GM23338 (cell line): ENCODE data around the gene WDR38. TPM values are rescaled to one million over a fixed set of nuclear protein-coding genes. Genes with fewer than 3 reads are reported as not detected.

Experiments
- ATAC-seq: fragments of 200-7000 bp; cut with Tn5 transposase; 3 replicates; pipeline ENCODE4 v1.9.1; 2020
- DNase-seq: peaks from one replicate; pipeline ENCODE4 v3.0.0-alpha.2; 2015; ENCODE audit warnings: low spot score
- H2AFZ ChIP-seq: fragments of 200-600 bp; sonication (generic); 2 replicates; pipeline ENCODE4 v1.8.0; 2016; ENCODE audit warnings: antibody characterized with exemption, mild to moderate bottlenecking, moderate library complexity
- H3F3A ChIP-seq: fragments of 200-600 bp; sonication (generic); replicated peaks from 2 replicates; pipeline ENCODE4 v1.8.0; 2017; ENCODE audit warnings: antibody characterized with exemption, mixed run types, low read depth
- H3K27ac ChIP-seq: fragments of 200-600 bp; sonication (generic); 2 replicates; pipeline ENCODE4 v1.6.1; 2016; ENCODE audit warnings: low read depth
- H3K27me3 ChIP-seq: fragments of 200-600 bp; sonication (generic); 2 replicates; pipeline ENCODE4 v1.8.0; 2016; ENCODE audit warnings: mild to moderate bottlenecking, mixed run types, moderate library complexity; ENCODE audit not compliant: insufficient read depth
- H3K36me3 ChIP-seq: fragments of 200-600 bp; sonication (generic); 2 replicates; pipeline ENCODE4 v1.8.0; 2016; ENCODE audit warnings: mild to moderate bottlenecking; ENCODE audit not compliant: insufficient read depth
- H3K4me1 ChIP-seq: fragments of 200-600 bp; sonication (generic); 2 replicates; pipeline ENCODE4 v1.8.0; 2016; ENCODE audit warnings: mild to moderate bottlenecking, moderate library complexity; ENCODE audit not compliant: insufficient read depth
- H3K4me2 ChIP-seq: fragments of 200-600 bp; sonication (generic); 2 replicates; pipeline ENCODE4 v1.7.1; 2017; ENCODE audit warnings: mixed run types
- H3K4me3 ChIP-seq: fragments of 200-600 bp; sonication (generic); 2 replicates; pipeline ENCODE4 v1.6.1; 2016; ENCODE audit warnings: mixed run types
- H3K79me2 ChIP-seq: fragments of 200-600 bp; sonication (generic); replicated peaks from 2 replicates; pipeline ENCODE4 v1.8.0; 2017; ENCODE audit warnings: mild to moderate bottlenecking; ENCODE audit not compliant: insufficient read depth
- H3K9me2 ChIP-seq: fragments of 200-600 bp; sonication (generic); 2 replicates; pipeline ENCODE4 v1.8.0; 2017; ENCODE audit not compliant: insufficient read depth
- H4K20me1 ChIP-seq: fragments of 200-600 bp; sonication (generic); replicated peaks from 2 replicates; pipeline ENCODE4 v1.8.0; 2017; ENCODE audit warnings: mild to moderate bottlenecking; ENCODE audit not compliant: insufficient read depth
- H3K27ac Mint-ChIP-seq: 2 replicates; pipeline ENCODE4 v1.8.0; 2020; ENCODE audit warnings: inconsistent platforms, mild to moderate bottlenecking, moderate library complexity, mixed read lengths
- H3K27me3 Mint-ChIP-seq: 3 replicates; pipeline ENCODE4 v1.8.0; 2022; ENCODE audit warnings: low read depth, mild to moderate bottlenecking, moderate library complexity, mixed read lengths, inconsistent platforms; ENCODE audit not compliant: insufficient read depth, poor library complexity
- H3K36me3 Mint-ChIP-seq: 3 replicates; pipeline ENCODE4 v1.8.0; 2021; ENCODE audit warnings: low read depth, mild to moderate bottlenecking, inconsistent platforms, moderate library complexity, mixed read lengths
- H3K4me1 Mint-ChIP-seq: 3 replicates; pipeline ENCODE4 v1.8.0; 2020; ENCODE audit warnings: mild to moderate bottlenecking, inconsistent platforms, mixed read lengths
- H3K4me3 Mint-ChIP-seq: 3 replicates; pipeline ENCODE4 v1.8.0; 2021; ENCODE audit warnings: moderate library complexity, mild to moderate bottlenecking, inconsistent platforms, mixed read lengths
- H3K9me3 Mint-ChIP-seq: 3 replicates; pipeline ENCODE4 v1.8.0; 2020; ENCODE audit warnings: moderate library complexity, mild to moderate bottlenecking, inconsistent platforms, mixed read lengths
- CTCF ChIP-seq, 2 experiments: fragments of 200-600 bp in 1 of 2; sonication (generic) in 1 of 2; conservative IDR thresholded peaks; 2 replicates each; pipeline versions ENCODE4 v1.5.1 to v1.6.1; 2016 to 2017; ENCODE audit warnings: antibody characterized with exemption in 2 of 2, low read depth in 2 of 2, mild to moderate bottlenecking in 2 of 2, moderate library complexity in 1 of 2
- EZH2 ChIP-seq: fragments of 200-600 bp; sonication (generic); IDR thresholded peaks from one replicate; pipeline ENCODE4 v1.8.0; 2017; ENCODE audit warnings: antibody characterized with exemption, mild to moderate bottlenecking, low read depth; ENCODE audit not compliant: unreplicated experiment
- JUNB ChIP-seq: IDR thresholded peaks from one replicate; pipeline ENCODE4 v1.6.1; 2016; ENCODE audit warnings: antibody characterized with exemption; ENCODE audit not compliant: unreplicated experiment
- NANOG ChIP-seq: IDR thresholded peaks from 2 replicates; pipeline ENCODE4 v1.6.1; 2016; ENCODE audit warnings: antibody characterized with exemption, borderline replicate concordance
- POLR2AphosphoS5 ChIP-seq: IDR thresholded peaks from 2 replicates; pipeline ENCODE4 v1.6.1; 2016; ENCODE audit warnings: antibody characterized with exemption, low read depth
- STAT1 ChIP-seq: IDR thresholded peaks from one replicate; pipeline ENCODE4 v1.6.1; 2016; ENCODE audit warnings: antibody characterized with exemption; ENCODE audit not compliant: unreplicated experiment
- ZNF114 ChIP-seq: fragments of 250-450 bp; sonication (Bioruptor Pico); IDR thresholded peaks from 2 replicates; pipeline ENCODE4 v1.5.0; 2020; ENCODE audit warnings: mild to moderate bottlenecking, moderate library complexity
- ZNF331 ChIP-seq: fragments of 250-450 bp; sonication (Bioruptor Pico); IDR thresholded peaks from 2 replicates; pipeline ENCODE4 v1.5.0; 2020; ENCODE audit warnings: low read depth, mild to moderate bottlenecking, moderate library complexity
- ZNF462 ChIP-seq: fragments of 250-450 bp; sonication (Bioruptor Pico); IDR thresholded peaks from 2 replicates; pipeline ENCODE4 v1.5.0; 2020; ENCODE audit warnings: mild to moderate bottlenecking, moderate library complexity
- polyA plus RNA-seq: library from polyadenylated mRNA; unstranded; fragments of >200 nt; fragmentation: Nextera tagmentation; extraction: Ambion mirVana; gene quantifications from 2 replicates; pipeline ENCODE4 v1.2.1, GENCODE V29; 2016
- total RNA-seq: library from RNA; depleted of rRNA; stranded (reverse); fragments of >200 nt; shearing (Covaris generic); gene quantifications from 2 replicates; pipeline ENCODE4 v1.2.3, GENCODE V29; 2014
- TF ChIP-seq, protein P1 (sequence below): IDR thresholded peaks from one replicate; pipeline ENCODE4 v1.6.1; 2018; ENCODE audit warnings: antibody characterized with exemption; ENCODE audit not compliant: unreplicated experiment
- TF ChIP-seq, protein P2 (sequence below): IDR thresholded peaks from 2 replicates; pipeline ENCODE4 v1.6.1; 2016; ENCODE audit warnings: antibody characterized with exemption

Gene WDR38
- total and polyA plus RNA-seq, 2 experiments from 2014 or later, result not detected

GRCh38 chr9:124830593-124830992, 22.7 kb upstream of the WDR38 start:
- Histone ChIP-seq H3K4me1 (no peaks in the 10 kb centered on the region), H3F3A (no peaks in the 10 kb centered on the region), H3K4me2 (no peak overlapping the region), H3K79me2 (no peaks in the 10 kb centered on the region), H3K36me3 (no peaks in the 10 kb centered on the region), H3K4me3 (no peak overlapping the region), H4K20me1 (no peaks in the 10 kb centered on the region), H3K9me2 (no peaks in the 10 kb centered on the region), H2AFZ (no peak overlapping the region), H3K27ac (no peak overlapping the region), H3K27me3 (no peaks in the 10 kb centered on the region)
- Mint-ChIP-seq H3K36me3 (no peaks in the 10 kb centered on the region; the same call in 2 of the 3 replicates), H3K27me3 (peaks cover 7% of the 10 kb centered on the region), H3K4me3 (no peak overlapping the region), H3K9me3 (peaks cover 5% of the 10 kb centered on the region; the same call in 2 of the 3 replicates), H3K27ac (no peak overlapping the region), H3K4me1 (peaks cover 11% of the 10 kb centered on the region; the same call in 2 of the 3 replicates)
- DNase-seq (no peak), ATAC-seq (no peak)
- no peak for TF ChIP-seq NANOG
- TF ChIP-seq CTCF (conservative IDR thresholded peaks at IDR 0.05; ENCODE audit: low read depth in 2 of 2), result no peak
- no peak for TF ChIP-seq STAT1
- no peak for TF ChIP-seq ZNF462 (CRISPR knock-in tag)
- TF ChIP-seq, protein P1, sequence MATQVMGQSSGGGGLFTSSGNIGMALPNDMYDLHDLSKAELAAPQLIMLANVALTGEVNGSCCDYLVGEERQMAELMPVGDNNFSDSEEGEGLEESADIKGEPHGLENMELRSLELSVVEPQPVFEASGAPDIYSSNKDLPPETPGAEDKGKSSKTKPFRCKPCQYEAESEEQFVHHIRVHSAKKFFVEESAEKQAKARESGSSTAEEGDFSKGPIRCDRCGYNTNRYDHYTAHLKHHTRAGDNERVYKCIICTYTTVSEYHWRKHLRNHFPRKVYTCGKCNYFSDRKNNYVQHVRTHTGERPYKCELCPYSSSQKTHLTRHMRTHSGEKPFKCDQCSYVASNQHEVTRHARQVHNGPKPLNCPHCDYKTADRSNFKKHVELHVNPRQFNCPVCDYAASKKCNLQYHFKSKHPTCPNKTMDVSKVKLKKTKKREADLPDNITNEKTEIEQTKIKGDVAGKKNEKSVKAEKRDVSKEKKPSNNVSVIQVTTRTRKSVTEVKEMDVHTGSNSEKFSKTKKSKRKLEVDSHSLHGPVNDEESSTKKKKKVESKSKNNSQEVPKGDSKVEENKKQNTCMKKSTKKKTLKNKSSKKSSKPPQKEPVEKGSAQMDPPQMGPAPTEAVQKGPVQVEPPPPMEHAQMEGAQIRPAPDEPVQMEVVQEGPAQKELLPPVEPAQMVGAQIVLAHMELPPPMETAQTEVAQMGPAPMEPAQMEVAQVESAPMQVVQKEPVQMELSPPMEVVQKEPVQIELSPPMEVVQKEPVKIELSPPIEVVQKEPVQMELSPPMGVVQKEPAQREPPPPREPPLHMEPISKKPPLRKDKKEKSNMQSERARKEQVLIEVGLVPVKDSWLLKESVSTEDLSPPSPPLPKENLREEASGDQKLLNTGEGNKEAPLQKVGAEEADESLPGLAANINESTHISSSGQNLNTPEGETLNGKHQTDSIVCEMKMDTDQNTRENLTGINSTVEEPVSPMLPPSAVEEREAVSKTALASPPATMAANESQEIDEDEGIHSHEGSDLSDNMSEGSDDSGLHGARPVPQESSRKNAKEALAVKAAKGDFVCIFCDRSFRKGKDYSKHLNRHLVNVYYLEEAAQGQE, result no peak
- no peak for TF ChIP-seq EZH2
- no peak for TF ChIP-seq ZNF114 (CRISPR knock-in tag)
- TF ChIP-seq POLR2AphosphoS5, result no peak
- TF ChIP-seq ZNF331 (CRISPR knock-in tag), result no peak
- TF ChIP-seq, protein P2, sequence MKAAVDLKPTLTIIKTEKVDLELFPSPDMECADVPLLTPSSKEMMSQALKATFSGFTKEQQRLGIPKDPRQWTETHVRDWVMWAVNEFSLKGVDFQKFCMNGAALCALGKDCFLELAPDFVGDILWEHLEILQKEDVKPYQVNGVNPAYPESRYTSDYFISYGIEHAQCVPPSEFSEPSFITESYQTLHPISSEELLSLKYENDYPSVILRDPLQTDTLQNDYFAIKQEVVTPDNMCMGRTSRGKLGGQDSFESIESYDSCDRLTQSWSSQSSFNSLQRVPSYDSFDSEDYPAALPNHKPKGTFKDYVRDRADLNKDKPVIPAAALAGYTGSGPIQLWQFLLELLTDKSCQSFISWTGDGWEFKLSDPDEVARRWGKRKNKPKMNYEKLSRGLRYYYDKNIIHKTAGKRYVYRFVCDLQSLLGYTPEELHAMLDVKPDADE, result no peak
- TF ChIP-seq JUNB, result no peak
